ENCODE data around the gene H2BK1. TPM values are rescaled to one million over a fixed set of nuclear protein-coding genes. Genes with fewer than 3 reads are reported as not detected.

Gene H2BK1
- total RNA-seq, 1 donor from 2014 or later, result 0.48 TPM

Other genes starting within 250 kb of the H2BK1 start
- 0.23 and 0.36 TPM in 2 replicates for gene KCNH2, start 232.2 kb downstream of the H2BK1 start, total RNA-seq
- gene NOS3, start 219.5 kb downstream of the H2BK1 start, total RNA-seq, result 17.0 and 17.4 TPM in 2 replicates
- 9.6 and 10.3 TPM in 2 replicates for gene ATG9B, start 186.0 kb downstream of the H2BK1 start, total RNA-seq
- gene ABCB8, start 182.0 kb downstream of the H2BK1 start, total RNA-seq, result 60.9 and 61.6 TPM in 2 replicates
- 6.0 and 6.6 TPM in 2 replicates for gene ASIC3, start 162.0 kb downstream of the H2BK1 start, total RNA-seq
- 22.3 and 23.7 TPM in 2 replicates for gene CDK5, start 152.6 kb downstream of the H2BK1 start, total RNA-seq
- 111 and 119 TPM in 2 replicates for gene SLC4A2, start 150.9 kb downstream of the H2BK1 start, total RNA-seq
- 80.0 and 89.3 TPM in 2 replicates for gene FASTK, start 129.7 kb downstream of the H2BK1 start, total RNA-seq
- 51.0 and 55.4 TPM in 2 replicates for gene TMUB1, start 127.0 kb downstream of the H2BK1 start, total RNA-seq
- gene AGAP3, start 124.0 kb downstream of the H2BK1 start, total RNA-seq, result 26.9 and 29.3 TPM in 2 replicates
- not detected in 2 replicates for gene GBX1, start 42.8 kb downstream of the H2BK1 start, total RNA-seq
- not detected in 2 replicates for gene ASB10, start 23.2 kb downstream of the H2BK1 start, total RNA-seq
- 45.5 and 47.2 TPM in 2 replicates for gene ABCF2, start 16.7 kb upstream of the H2BK1 start, total RNA-seq
- 40.0 and 41.0 TPM in 2 replicates for gene CHPF2, start 22.0 kb upstream of the H2BK1 start, total RNA-seq
- gene SMARCD3, start 38.2 kb upstream of the H2BK1 start, total RNA-seq, result 2.5 and 2.6 TPM in 2 replicates
- 60.2 and 64.3 TPM in 2 replicates for gene NUB1, start 131.3 kb upstream of the H2BK1 start, total RNA-seq
- not detected in 2 replicates for gene WDR86, start 199.6 kb upstream of the H2BK1 start, total RNA-seq
- gene CRYGN, start 229.7 kb upstream of the H2BK1 start, total RNA-seq, result not detected in 2 replicates